ENCODE results near the gene SPATA31E1.
"Not testable (repeated sequence)": the region's sequence is repeated elsewhere in the genome, so short reads cannot be mapped to it uniquely, and the experiment has no call there.

SPATA31E1 gene

DNA sequence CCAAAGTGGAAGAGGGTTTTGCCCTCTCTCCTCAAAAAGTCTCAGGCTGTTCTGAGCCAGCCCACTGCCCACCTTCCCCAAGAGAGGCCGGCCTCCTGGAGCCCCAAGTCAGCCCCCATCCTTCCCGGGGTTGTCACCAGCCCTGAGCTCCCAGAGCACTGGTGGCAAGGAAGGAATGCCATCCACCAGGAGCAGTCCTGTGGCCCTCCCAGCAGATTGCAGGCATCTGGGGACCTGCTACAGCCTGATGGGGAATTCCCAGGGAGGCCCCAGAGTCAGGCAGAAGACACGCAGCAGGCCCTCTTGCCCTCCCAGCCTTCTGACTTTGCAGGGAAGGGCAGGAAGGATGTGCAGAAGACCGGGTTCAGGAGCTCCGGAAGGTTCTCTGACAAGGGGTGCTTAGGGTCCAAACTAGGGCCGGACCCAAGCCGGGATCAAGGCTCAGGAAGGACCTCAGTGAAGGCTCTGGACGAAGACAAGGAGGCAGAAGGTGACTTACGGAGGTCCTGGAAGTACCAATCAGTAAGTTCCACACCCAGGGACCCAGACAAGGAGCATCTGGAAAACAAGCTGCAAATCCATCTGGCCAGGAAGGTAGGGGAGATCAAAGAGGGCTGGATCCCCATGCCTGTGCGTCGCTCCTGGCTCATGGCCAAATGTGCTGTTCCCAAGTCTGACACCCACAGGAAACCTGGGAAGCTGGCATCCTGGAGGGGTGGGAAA is 3.7 kb downstream of the SPATA31E1 start:
- no peak for DNase-seq (ENCODE audit: low spot score)

DNA sequence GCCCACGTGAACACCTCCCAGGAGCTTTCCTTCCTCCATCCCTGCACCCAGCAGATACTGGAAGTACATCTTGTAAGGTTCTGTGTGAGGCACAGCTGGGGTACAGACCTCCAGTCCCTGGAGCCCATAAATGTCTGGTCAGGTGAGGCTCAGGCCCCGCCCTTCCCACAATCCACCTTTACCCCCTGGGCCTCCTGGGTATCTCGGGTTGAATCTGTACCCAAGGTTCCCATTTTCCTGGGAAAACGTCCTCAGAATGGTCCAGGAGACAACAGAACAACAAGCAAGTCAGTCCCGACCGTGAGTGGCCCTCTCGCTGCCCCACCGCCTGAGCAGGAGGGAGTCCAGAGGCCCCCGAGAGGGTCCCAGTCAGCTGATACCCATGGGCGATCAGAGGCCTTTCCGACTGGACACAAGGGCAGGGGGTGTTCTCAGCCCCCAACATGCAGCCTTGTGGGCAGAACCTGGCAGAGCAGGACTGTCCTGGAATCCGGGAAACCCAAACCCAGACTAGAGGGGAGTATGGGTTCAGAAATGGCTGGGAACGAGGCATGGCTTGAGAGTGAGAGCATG is 4.3 kb downstream of the SPATA31E1 start:
- no peak for DNase-seq (ENCODE audit: low spot score)

GRCh38 chr9:87887661-87888480 is 5.2 kb downstream of the SPATA31E1 start:
- no peak for DNase-seq (ENCODE audit: low spot score)

GRCh38 chr9:87888501-87888900 is 5.8 kb downstream of the SPATA31E1 start:
- DNase-seq (ENCODE audit: low spot score) = no peak

DNA sequence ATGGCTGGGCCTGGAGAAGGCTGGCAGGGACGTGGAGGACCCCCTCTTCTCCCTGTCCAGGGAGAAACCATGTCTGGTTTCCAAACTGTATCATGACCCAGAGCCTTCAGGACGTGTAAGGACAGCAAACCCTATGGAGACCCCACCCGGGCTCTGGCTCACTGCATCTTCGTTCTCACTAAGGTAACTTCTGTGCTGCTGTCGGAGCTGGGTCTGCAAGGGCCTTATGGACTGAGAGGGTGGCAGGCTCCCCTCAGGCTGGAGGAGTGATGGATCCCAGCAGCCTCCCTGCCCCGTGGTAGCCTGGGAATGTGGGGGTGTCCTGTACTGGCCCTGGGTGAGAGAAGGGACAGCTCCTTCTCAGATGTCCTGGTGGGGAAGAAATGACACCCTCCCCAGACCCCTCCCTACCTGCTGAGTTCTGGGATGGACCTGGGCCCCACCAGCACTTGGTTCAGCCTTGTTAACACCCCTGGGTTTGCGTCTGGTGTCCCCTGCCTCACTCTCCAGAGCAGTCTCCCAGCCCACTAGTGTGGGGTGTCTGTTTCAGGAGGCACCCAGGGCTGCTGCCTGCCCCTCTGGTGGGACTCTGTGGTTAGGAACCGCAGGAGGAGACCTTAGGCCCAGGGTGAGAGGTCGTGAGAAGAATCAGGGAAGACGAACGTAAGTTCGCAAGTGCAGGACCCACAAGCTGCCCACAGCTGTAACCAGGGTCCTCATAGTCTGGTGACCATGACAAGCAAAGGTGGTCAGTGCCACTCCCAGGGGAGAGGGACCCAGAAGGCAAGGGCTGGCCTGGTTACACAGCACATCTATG is 6.6 kb downstream of the SPATA31E1 start:
- no peak for DNase-seq (ENCODE audit: low spot score)

DNA sequence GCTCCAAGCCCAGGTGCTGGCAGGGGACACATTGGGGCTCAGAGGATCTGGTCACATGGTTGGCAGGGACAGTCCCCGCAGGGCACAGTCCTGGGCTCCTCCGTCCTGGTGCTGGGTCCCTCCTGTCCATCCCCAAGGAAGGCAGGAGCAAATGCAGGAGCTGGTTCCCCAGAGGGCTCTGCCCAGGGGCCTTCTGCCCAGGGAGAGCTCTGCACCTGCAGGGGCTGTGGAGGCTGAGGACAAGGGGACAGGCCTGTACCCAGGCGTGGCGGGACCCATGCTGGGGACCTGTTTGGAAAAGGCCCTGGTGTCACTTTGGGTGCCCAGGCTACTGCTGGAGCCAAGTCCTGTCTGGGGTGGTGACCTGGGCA is 7.2 kb downstream of the SPATA31E1 start:
- DNase-seq (ENCODE audit: low spot score) = no peak

GRCh38 chr9:87890837-87891236 is 8.2 kb downstream of the SPATA31E1 start:
- DNase-seq (ENCODE audit: low spot score) = no peak

GRCh38 chr9:87891754-87892153 is 9.1 kb downstream of the SPATA31E1 start:
- DNase-seq (ENCODE audit: low spot score) = no peak

GRCh38 chr9:87892956-87893355 is 10.3 kb downstream of the SPATA31E1 start:
- DNase-seq (ENCODE audit: low spot score) = no peak

DNA sequence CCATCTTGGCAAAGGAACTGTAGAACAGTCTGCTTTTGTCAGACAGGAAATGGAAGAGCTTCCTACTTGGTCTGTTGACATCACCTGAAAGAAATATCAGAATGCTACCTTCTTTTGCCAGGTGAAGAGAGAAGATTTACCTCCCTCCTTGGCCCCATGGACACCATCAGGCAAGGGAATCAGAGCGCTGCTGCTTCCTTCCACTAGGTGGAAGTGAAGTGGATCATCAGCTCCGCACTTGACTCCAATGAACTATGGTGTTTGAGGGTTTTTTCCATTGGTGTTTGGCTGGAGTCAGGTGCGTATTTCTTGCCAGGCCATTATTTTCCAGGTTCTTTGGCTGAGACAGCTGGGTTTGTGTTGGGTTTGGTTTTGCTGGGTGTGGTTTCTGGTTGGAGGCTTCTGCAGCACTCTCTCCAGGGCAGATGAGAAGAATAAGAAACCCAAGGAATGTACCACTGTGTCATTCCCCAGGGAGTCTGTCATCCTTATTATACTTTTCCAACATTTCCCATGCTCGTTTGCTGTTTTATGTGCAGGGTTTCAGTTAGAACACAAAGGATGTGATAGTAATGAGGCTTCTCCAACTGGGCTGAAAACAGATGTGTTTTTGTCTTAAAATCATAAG is 12.4 kb downstream of the SPATA31E1 start:
- DNase-seq (ENCODE audit: low spot score) = no peak

DNA sequence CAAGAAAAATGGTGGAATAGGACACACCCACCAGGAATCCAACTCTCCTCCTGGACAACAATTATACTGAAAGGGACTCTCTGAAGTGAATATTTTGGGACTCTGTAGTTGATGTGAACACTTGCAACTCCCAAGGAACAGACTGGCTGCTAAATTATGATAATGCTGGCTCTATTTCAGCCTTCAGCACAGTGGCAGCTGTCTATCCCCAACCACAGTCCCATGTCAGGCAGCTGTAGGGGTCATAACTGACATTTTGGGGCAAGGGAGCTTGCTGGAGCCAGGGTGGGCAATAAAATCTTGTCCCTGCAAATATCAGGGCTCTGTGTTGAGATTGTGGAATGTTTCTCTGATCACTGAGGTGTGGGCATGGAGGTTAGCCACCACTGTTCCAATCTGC is 14.2 kb downstream of the SPATA31E1 start:
- DNase-seq (ENCODE audit: low spot score) = no peak

DNA sequence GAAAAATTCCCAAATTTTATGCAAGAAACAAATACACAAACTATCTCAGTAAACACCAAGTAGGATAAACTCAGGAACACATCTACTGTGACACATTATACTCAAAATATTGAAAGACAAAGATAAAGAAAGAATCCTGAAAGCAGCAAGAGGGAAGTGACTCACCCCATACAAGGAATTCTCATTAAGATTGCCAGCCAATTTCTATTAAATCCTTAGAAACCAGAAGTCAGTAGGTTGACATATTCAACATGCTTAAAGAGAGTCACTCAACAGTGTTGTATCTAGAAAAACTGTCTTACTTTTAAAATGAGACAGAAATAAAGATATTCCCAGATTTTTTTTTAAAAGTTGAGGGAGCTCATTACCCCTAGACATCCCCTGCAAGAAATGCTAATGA is 15.5 kb downstream of the SPATA31E1 start:
- peak; percentile 30 for DNase-seq (ENCODE audit: low spot score)

DNA sequence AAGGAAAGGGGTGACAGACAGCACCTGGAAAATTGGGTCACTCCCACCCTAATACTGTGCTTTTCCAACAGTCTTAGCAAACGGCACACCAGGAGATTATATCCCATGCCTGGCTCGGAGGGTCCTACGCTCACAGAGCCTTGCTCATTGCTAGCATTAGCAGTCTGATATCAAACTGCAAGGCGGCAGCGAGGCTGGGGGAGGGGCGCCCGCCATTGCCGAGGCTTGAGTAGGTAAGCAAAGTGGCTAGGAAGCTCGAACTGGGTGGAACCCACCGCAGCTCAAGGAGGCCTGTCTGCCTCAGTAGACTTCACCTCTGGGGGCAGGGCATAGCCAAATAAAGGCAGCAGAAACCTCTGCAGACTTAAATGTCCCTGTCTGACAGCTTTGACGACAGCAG is 19.7 kb downstream of the SPATA31E1 start:
- DNase-seq (ENCODE audit: low spot score) = not testable (repeated sequence)

DNA sequence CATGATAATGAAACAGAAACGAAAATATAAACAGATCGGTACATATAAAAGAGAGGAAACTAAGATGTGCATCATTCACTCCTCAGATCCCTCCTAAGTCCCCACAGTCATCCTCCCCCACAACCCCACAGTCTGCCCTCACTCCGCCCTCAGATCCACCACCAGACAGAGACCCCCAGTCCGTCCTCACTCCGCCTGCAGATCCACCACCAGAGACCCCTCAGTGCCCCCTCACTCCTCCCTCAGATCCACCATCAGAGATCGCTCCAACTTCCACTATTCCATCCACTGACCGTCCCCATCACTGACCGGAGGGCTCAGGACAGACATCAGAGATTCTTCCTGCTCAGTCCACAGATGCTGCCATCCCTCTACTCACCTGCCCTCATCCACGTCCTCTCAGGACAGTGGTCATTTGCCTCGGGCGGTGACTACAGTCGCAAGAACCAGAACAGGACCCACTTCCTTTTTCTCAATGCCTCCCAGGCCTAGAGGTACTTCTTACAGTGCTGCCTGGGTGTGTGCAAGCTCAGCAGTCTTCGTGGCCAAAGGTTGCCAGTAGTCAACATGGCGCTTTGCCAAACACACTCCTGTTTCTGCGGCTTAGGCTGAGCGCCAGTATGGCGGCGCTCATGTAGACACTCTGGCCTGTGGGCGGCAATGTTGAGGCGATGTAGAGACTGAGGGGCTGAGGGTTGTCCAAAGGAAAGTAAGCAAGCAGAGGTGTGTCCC is 26.8 kb downstream of the SPATA31E1 start:
- peak; percentile 85 for DNase-seq (ENCODE audit: low spot score)

GRCh38 chr9:87910821-87911220 is 28.1 kb downstream of the SPATA31E1 start:
- no peak for DNase-seq (ENCODE audit: low spot score)

- not testable (repeated sequence) for DNase-seq (ENCODE audit: low spot score)
Measured at GRCh38 chr9:87917662-87918061, 35.0 kb downstream of the SPATA31E1 start, which contains the start of gene SPATA31C1. Gene SPATA31C1 (plus strand): TSS chr9:87917962.

DNA sequence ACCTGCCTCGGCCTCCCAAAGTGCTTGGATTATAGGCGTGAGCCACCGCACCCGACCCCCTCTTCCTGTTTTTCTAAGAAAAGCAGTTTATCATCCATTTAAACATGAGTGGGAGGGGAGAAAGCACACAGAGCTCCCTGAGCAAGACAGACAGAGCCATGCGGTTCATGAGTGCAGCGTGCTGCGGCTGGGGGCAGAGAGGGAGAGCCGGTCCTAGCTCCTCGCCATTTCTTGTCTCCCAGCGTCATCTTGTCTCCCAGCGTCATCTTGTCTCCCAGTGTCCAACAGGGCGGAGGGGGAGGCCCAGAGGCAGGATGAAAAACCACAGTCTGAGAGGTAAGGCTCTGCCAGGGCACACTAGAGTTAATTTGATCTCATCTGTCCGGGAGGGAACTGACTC is 36.3 kb downstream of the SPATA31E1 start:
- DNase-seq (ENCODE audit: low spot score) = not testable (repeated sequence)

- DNase-seq (ENCODE audit: low spot score) = not testable (repeated sequence)
Measured at GRCh38 chr9:87921561-87921960, 38.9 kb downstream of the SPATA31E1 start.

GRCh38 chr9:87923012-87923411 is 40.3 kb downstream of the SPATA31E1 start:
- not testable (repeated sequence) for DNase-seq (ENCODE audit: low spot score)

GRCh38 chr9:87924851-87925250 is 42.2 kb downstream of the SPATA31E1 start:
- DNase-seq (ENCODE audit: low spot score) = not testable (repeated sequence)

- not testable (repeated sequence) for DNase-seq (ENCODE audit: low spot score)
Measured at GRCh38 chr9:87929152-87929551, 46.5 kb downstream of the SPATA31E1 start.
